ENCODE results near the gene AKR1B15. TPM values are rescaled to one million over a fixed set of nuclear protein-coding genes. Genes with fewer than 3 reads are reported as not detected.

AKR1B15 gene
- total and polyA plus RNA-seq, 11 donors: not detected

- 65 to 69% (median 68%) methylated on average over 8 of the region's 8 CpGs for WGBS, 4 donors
- no peak overlapping the region for H3K4me3 ChIP-seq
- peaks cover 0 to 5% (median 0%) of the 10 kb centered on the region in 9 donors for H3K27me3 ChIP-seq
- H3K27ac ChIP-seq: no peak overlapping the region
- no peak for TF ChIP-seq POLR2A (IDR thresholded peaks at IDR 0.05)
- no peak for TF ChIP-seq CTCF (IDR thresholded peaks at IDR 0.05)
- DNase-seq (no peak), ATAC-seq (no peak)
- no peaks in the 10 kb centered on the region for H3K9me3 ChIP-seq
- intact Hi-C loops (cut with DNase I): loop anchor here in 1 of 10 donors (10.0 kb wide), 1 partner anchor 107 kb away; no protein-coding TSS in a partner anchor
- H3K36me3 ChIP-seq: no peaks in the 10 kb centered on the region
- H3K4me1 ChIP-seq: peaks cover 0 to 5% (median 0%) of the 10 kb centered on the region in 12 donors
Observed at GRCh38 chr7:134542195-134542771, 6.6 kb upstream of the AKR1B15 start.

DNA sequence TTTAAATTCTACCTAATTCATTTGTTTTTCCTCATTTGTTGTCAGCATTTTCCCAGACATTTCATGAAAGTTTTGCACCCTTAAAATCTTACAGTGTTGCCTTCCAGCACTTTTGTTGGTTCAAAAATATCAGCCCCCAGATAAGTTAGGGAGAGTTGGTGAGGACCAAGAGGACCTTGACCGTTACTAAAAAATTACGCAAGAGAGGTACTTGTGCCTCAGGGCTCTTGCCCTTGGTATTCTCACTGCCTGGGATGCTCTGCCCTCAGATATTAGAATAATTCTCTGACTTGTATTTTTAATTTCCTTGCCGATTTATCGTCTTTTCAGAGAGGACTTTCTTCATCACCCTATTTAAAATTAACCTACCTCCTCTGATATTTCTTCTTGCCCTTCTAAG lies 3.5 kb upstream of the AKR1B15 start:
- Histone ChIP-seq H3K4me1 (peaks cover 0 to 13% (median 0%) of the 10 kb centered on the region in 12 donors), H3K36me3 (no peaks in the 10 kb centered on the region), H3K4me3 (no peak overlapping the region), H3K27ac (no peak overlapping the region), H3K27me3 (peaks cover 0 to 5% (median 0%) of the 10 kb centered on the region in 9 donors), H3K9me3 (no peaks in the 10 kb centered on the region)
- DNase-seq (no peak), ATAC-seq (no peak)
- 88 to 90% (median 89%) methylated on average over 4 of the region's 4 CpGs for WGBS, 4 donors
- intact Hi-C loops (cut with DNase I): loop anchor here in 5 of 10 donors (5.0 to 10.0 kb wide), 4 partner anchors 57 to 113 kb away; no protein-coding TSS in a partner anchor
- TF ChIP-seq CTCF (IDR thresholded peaks at IDR 0.05): no peak
- TF ChIP-seq POLR2A (IDR thresholded peaks at IDR 0.05): no peak

DNA sequence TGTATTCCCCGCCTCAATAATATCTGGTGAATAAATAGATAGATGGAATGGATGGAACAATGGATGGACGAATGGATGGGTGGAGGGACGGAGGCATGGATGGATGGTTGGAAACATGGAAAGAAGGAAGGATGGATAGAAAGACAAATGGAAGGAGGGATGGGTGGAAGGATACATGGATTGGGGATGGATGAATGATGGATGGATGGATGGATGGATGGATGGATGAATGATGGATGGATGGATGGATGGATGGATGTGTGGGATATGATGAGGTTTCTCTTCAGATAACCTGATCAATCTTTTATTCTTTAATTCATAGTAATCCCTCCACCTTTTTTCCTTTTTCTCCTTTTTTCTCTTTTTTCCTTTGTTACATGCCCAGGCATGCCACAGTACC lies 3.0 kb upstream of the AKR1B15 start:
- ATAC-seq: no peak
- intact Hi-C loops (cut with DNase I): loop anchor here in 6 of 10 donors (2.0 to 10.0 kb wide), 5 partner anchors 56 to 114 kb away; no protein-coding TSS in a partner anchor
- WGBS, 4 donors: 92 to 95% (median 93%) methylated on average over 3 of the region's 3 CpGs

More for the DNA sequence above, 3.0 kb upstream of the AKR1B15 start:
- peaks cover 0 to 13% (median 0%) of the 10 kb centered on the region in 12 donors for H3K4me1 ChIP-seq
- no peaks in the 10 kb centered on the region for H3K36me3 ChIP-seq
- no peak overlapping the region for H3K4me3 ChIP-seq
- H3K27me3 ChIP-seq: peaks cover 0 to 5% (median 0%) of the 10 kb centered on the region in 9 donors
- TF ChIP-seq POLR2A (IDR thresholded peaks at IDR 0.05): no peak
- no peak for TF ChIP-seq CTCF (IDR thresholded peaks at IDR 0.05)
- no peak for DNase-seq
- no peaks in the 10 kb centered on the region for H3K9me3 ChIP-seq
- no peak overlapping the region for H3K27ac ChIP-seq

Data from heart left ventricle (tissue), 16 donors.